Uterus (tissue), 4 donors: Measurements from ENCODE around the gene PABPN1L. TPM values are rescaled to one million over a fixed set of nuclear protein-coding genes. Genes with fewer than 3 reads are reported as not detected.

Experiments used
- DNase-seq, 2 donors: peaks; one replicate each; pipeline ENCODE4 v3.0.0-alpha.2; 2019 to 2020
- H3K27ac ChIP-seq, 2 donors: fragments of 200-600 bp; sonication (generic); 1 replicate in 1 of 2; 2 replicates in 1 of 2; pipeline ENCODE4 v1.5.1; 2016 to 2018
- H3K27me3 ChIP-seq, 2 donors: fragments of 200-600 bp; sonication (generic); one replicate each; pipeline ENCODE4 v1.5.1; 2018 to 2019; ENCODE audit warnings: control low read depth in 1 of 2
- H3K36me3 ChIP-seq, 2 donors: fragments of 200-600 bp; sonication (generic); one replicate each; pipeline ENCODE4 v1.5.1; 2019; ENCODE audit warnings: control low read depth in 1 of 2
- H3K4me1 ChIP-seq, 2 donors: fragments of 200-600 bp; sonication (generic); one replicate each; pipeline ENCODE4 v1.5.1; 2018 to 2019; ENCODE audit warnings: control low read depth in 1 of 2
- H3K4me3 ChIP-seq, 2 donors: fragments of 200-600 bp; sonication (generic); 1 replicate in 1 of 2; 2 replicates in 1 of 2; pipeline ENCODE4 v1.5.1; 2018 to 2019; ENCODE audit warnings: mild to moderate bottlenecking in 1 of 2
- H3K9me3 ChIP-seq, 2 donors: fragments of 200-600 bp; sonication (generic); one replicate each; pipeline ENCODE4 v1.5.1; 2019; ENCODE audit warnings: control low read depth in 1 of 2
- CTCF ChIP-seq, 4 experiments: fragments of 200-600 bp in 2 of 4; fragments of 450-650 bp in 2 of 4; sonication (generic) in 2 of 4; IDR thresholded peaks; one replicate each; pipeline ENCODE4 v1.5.1; 2016 to 2019; ENCODE audit warnings: antibody characterized with exemption in 4 of 4, mild to moderate bottlenecking in 2 of 4, moderate library complexity in 1 of 4
- POLR2A ChIP-seq, 2 donors: fragments of 450-650 bp; IDR thresholded peaks; one replicate each; pipeline ENCODE4 v1.6.1; 2016; ENCODE audit warnings: antibody characterized with exemption in 2 of 2, mild to moderate bottlenecking in 1 of 2, moderate library complexity in 1 of 2
- intact Hi-C: fragments of 100-400 bp; cut with DNase I; formaldehyde crosslinking; loops from one replicate; pipeline ENCODE4 v1.15.1; 2023; ENCODE audit warnings: low total_unique reads
- total RNA-seq, 4 donors: library from RNA; depleted of rRNA in 3 of 4; stranded (reverse); fragments of >200 nt in 3 of 4; gene quantifications; one replicate each; pipeline versions ENCODE4 v1.1.0 to v1.2.4, GENCODE V29; 2014 to 2023
- donor health status: DM: yes; HTN: yes; CAD: no.

Gene PABPN1L
- total RNA-seq, 4 donors from 2014 or later: not detected

- Histone ChIP-seq H3K9me3 (no peaks in the 10 kb centered on the region), H3K27me3 (no peaks in the 10 kb centered on the region), H3K4me3 (no peak overlapping the region), H3K36me3 (no peaks in the 10 kb centered on the region), H3K27ac (no peak overlapping the region), H3K4me1 (no peaks in the 10 kb centered on the region)
- TF ChIP-seq CTCF (IDR thresholded peaks at IDR 0.05): no peak
- DNase-seq: no peak
- intact Hi-C loops: no loop called here
These were observed 33.4 kb downstream of the PABPN1L start for GRCh38 chr16:88833086-88833485.

- Histone ChIP-seq H3K36me3 (no peaks in the 10 kb centered on the region), H3K4me3 (no peak overlapping the region), H3K9me3 (no peaks in the 10 kb centered on the region), H3K27ac (no peak overlapping the region), H3K27me3 (no peaks in the 10 kb centered on the region), H3K4me1 (no peaks in the 10 kb centered on the region)
- no peak for DNase-seq
- intact Hi-C loops: no loop called here
- no peak for TF ChIP-seq POLR2A (IDR thresholded peaks at IDR 0.05)
- TF ChIP-seq CTCF (IDR thresholded peaks at IDR 0.05): no peak
These were observed 34.6 kb downstream of the PABPN1L start for GRCh38 chr16:88831838-88832237.

- no peaks in the 10 kb centered on the region for H3K9me3 ChIP-seq
- no peak for TF ChIP-seq POLR2A (IDR thresholded peaks at IDR 0.05)
- TF ChIP-seq CTCF (IDR thresholded peaks at IDR 0.05): no peak
- H3K36me3 ChIP-seq: no peaks in the 10 kb centered on the region
- H3K27ac ChIP-seq: no peak overlapping the region
- DNase-seq: no peak
- H3K4me1 ChIP-seq: no peaks in the 10 kb centered on the region
- intact Hi-C loops: no loop called here
- no peaks in the 10 kb centered on the region for H3K27me3 ChIP-seq
- no peak overlapping the region for H3K4me3 ChIP-seq
These were observed 35.7 kb downstream of the PABPN1L start for GRCh38 chr16:88830783-88831182.

- no peaks in the 10 kb centered on the region for H3K9me3 ChIP-seq
- no peak for DNase-seq
- H3K27ac ChIP-seq: no peak overlapping the region
- no peaks in the 10 kb centered on the region for H3K27me3 ChIP-seq
- no peaks in the 10 kb centered on the region for H3K36me3 ChIP-seq
- H3K4me3 ChIP-seq: no peak overlapping the region
- TF ChIP-seq CTCF (IDR thresholded peaks at IDR 0.05) (no peak), POLR2A (IDR thresholded peaks at IDR 0.05) (no peak)
- no peaks in the 10 kb centered on the region for H3K4me1 ChIP-seq
- intact Hi-C loops: no loop called here
These were observed 36.2 kb downstream of the PABPN1L start for GRCh38 chr16:88830258-88830657.

- no peak overlapping the region for H3K27ac ChIP-seq
- intact Hi-C loops: no loop called here
- no peak for TF ChIP-seq CTCF (IDR thresholded peaks at IDR 0.05)
- no peak for TF ChIP-seq POLR2A (IDR thresholded peaks at IDR 0.05)
- no peaks in the 10 kb centered on the region for H3K4me1 ChIP-seq
- no peaks in the 10 kb centered on the region for H3K9me3 ChIP-seq
- DNase-seq: no peak
- no peak overlapping the region for H3K4me3 ChIP-seq
- H3K36me3 ChIP-seq: no peaks in the 10 kb centered on the region
- H3K27me3 ChIP-seq: no peaks in the 10 kb centered on the region
These were observed 37.7 kb downstream of the PABPN1L start for GRCh38 chr16:88828711-88829110.
